Loucy (cell line): ENCODE measurements around the gene PELI2.

Experiments used
- CTCF ChIP-seq: fragments of 200-600 bp; sonication (generic); conservative IDR thresholded peaks from 2 replicates; pipeline ENCODE4 v1.5.1; 2014; ENCODE audit warnings: mild to moderate bottlenecking, antibody characterized with exemption, low read length
- EZH2phosphoT487 ChIP-seq: fragments of 200-600 bp; IDR thresholded peaks from 2 replicates; pipeline ENCODE4 v1.6.1; 2018; ENCODE audit warnings: antibody characterized with exemption, mild to moderate bottlenecking, moderate library complexity, borderline replicate concordance

- no peak for TF ChIP-seq CTCF
- TF ChIP-seq EZH2phosphoT487 = no peak
Observed at GRCh38 chr14:56100556-56100955, 17.7 kb upstream of the PELI2 start.
